Adipose tissue (tissue), 3 donors: ENCODE results near the gene MLST8. TPM values are rescaled to one million over a fixed set of nuclear protein-coding genes. Genes with fewer than 3 reads are reported as not detected.

Experiments used
- H3K27ac ChIP-seq: one replicate; pipeline ENCODE4 v1.5.1; 2013; ENCODE audit warnings: low read depth, low read length
- WGBS, 3 donors: extraction: QIAGEN DNeasy Blood & Tissue Kit; methylation state at CpG; one replicate each; pipeline ENCODE4 v1.1.7; 2013; 5-methylcytosine and 5-hydroxymethylcytosine counted together
- polyA plus RNA-seq, 3 donors: library from polyadenylated mRNA; stranded (reverse); fragments of 200-250 nt; gene quantifications; one replicate each; pipeline ENCODE4 v1.2.3, GENCODE V29; 2013
- donor health status: healthy with polysubstance abuse.
- donor health status: Bipolar disorder and iron deficiency.
- donor health status: healthy.

MLST8 gene
- polyA plus RNA-seq, 3 donors, result 53.8 to 56.0 (median 53.9) TPM

GRCh38 chr16:2170587-2171435 lies 34.4 kb upstream of the MLST8 start:
- H3K27ac ChIP-seq, result no peak overlapping the region
- WGBS, 3 donors, result 80 to 87% (median 82%) methylated on average over 39 to 47 of the region's 47 CpGs

GRCh38 chr16:2171601-2172178 lies 33.6 kb upstream of the MLST8 start:
- 92 to 96% (median 96%) methylated on average over 28 of the region's 28 CpGs for WGBS, 3 donors
- H3K27ac ChIP-seq, result no peak overlapping the region

- WGBS, 3 donors, result 90 to 92% (median 91%) methylated on average over 29 of the region's 29 CpGs
- no peak overlapping the region for H3K27ac ChIP-seq
These were observed 32.4 kb upstream of the MLST8 start for GRCh38 chr16:2172688-2173335.

- WGBS, 3 donors, result 91 to 95% (median 92%) methylated on average over 10 to 14 of the region's 14 CpGs
These were observed 31.9 kb upstream of the MLST8 start for GRCh38 chr16:2173366-2173765.

GRCh38 chr16:2173916-2174315 lies 31.3 kb upstream of the MLST8 start:
- WGBS, 3 donors, result 91 to 97% (median 95%) methylated on average over 4 of the region's 4 CpGs
- H3K27ac ChIP-seq, result no peak overlapping the region

More at GRCh38 chr16:2173366-2173765, 31.9 kb upstream of the MLST8 start:
- H3K27ac ChIP-seq, result no peak overlapping the region

- H3K27ac ChIP-seq, result no peak overlapping the region
- WGBS, 3 donors, result 87 to 95% (median 92%) methylated on average over 21 of the region's 21 CpGs
These were observed 30.7 kb upstream of the MLST8 start for GRCh38 chr16:2174396-2175131.

- 91 to 95% (median 95%) methylated on average over 10 of the region's 10 CpGs for WGBS, 3 donors
- H3K27ac ChIP-seq, result no peak overlapping the region
These were observed 29.8 kb upstream of the MLST8 start for GRCh38 chr16:2175454-2175853.

- H3K27ac ChIP-seq, result no peak overlapping the region
- 93 to 96% (median 94%) methylated on average over 23 of the region's 23 CpGs for WGBS, 3 donors
These were observed 29.2 kb upstream of the MLST8 start for GRCh38 chr16:2176047-2176446.

GRCh38 chr16:2177101-2177500 lies 28.2 kb upstream of the MLST8 start:
- no peak overlapping the region for H3K27ac ChIP-seq
- WGBS, 3 donors, result 90 to 92% (median 91%) methylated on average over 18 of the region's 18 CpGs

GRCh38 chr16:2177561-2177960 lies 27.7 kb upstream of the MLST8 start:
- 93 to 94% (median 94%) methylated on average over 20 of the region's 20 CpGs for WGBS, 3 donors
- H3K27ac ChIP-seq, result no peak overlapping the region

- WGBS, 3 donors, result 33 to 41% (median 37%) methylated on average over 46 to 105 of the region's 106 CpGs
- H3K27ac ChIP-seq, result no peak overlapping the region
These were observed 26.7 kb upstream of the MLST8 start for GRCh38 chr16:2178321-2179106.

- H3K27ac ChIP-seq, result no peak overlapping the region
- WGBS, 3 donors, result 26 to 61% (median 44%) methylated on average over 38 of the region's 50 CpGs
These were observed 26.1 kb upstream of the MLST8 start for GRCh38 chr16:2179107-2179501.

GRCh38 chr16:2179576-2179975 lies 25.7 kb upstream of the MLST8 start:
- 96 to 97% (median 97%) methylated on average over 23 to 31 of the region's 31 CpGs for WGBS, 3 donors
- H3K27ac ChIP-seq, result no peak overlapping the region

- no peak overlapping the region for H3K27ac ChIP-seq
- 94 to 95% (median 95%) methylated on average over 34 to 43 of the region's 43 CpGs for WGBS, 3 donors
These were observed 24.8 kb upstream of the MLST8 start for GRCh38 chr16:2180461-2180860.

- WGBS, 3 donors, result 83 to 91% (median 85%) methylated on average over 39 to 46 of the region's 46 CpGs
- no peak overlapping the region for H3K27ac ChIP-seq
These were observed 24.0 kb upstream of the MLST8 start for GRCh38 chr16:2180962-2181923.

GRCh38 chr16:2181952-2182351 lies 23.3 kb upstream of the MLST8 start:
- H3K27ac ChIP-seq, result no peak overlapping the region
- 90 to 92% (median 91%) methylated on average over 20 of the region's 20 CpGs for WGBS, 3 donors

- no peak overlapping the region for H3K27ac ChIP-seq
- 91 to 93% (median 91%) methylated on average over 23 to 30 of the region's 30 CpGs for WGBS, 3 donors
These were observed 21.6 kb upstream of the MLST8 start for GRCh38 chr16:2183671-2184070.
